GM18499 (cell line): ENCODE results near the gene CHST8.

Experiments
- ATAC-seq: cut with Tn5 transposase; IDR thresholded peaks from one replicate; pipeline ENCODE4 v1.9.1; 2021; ENCODE audit warnings: moderate number of reproducible peaks; ENCODE audit not compliant: insufficient read depth, unreplicated experiment

CHST8 gene

DNA sequence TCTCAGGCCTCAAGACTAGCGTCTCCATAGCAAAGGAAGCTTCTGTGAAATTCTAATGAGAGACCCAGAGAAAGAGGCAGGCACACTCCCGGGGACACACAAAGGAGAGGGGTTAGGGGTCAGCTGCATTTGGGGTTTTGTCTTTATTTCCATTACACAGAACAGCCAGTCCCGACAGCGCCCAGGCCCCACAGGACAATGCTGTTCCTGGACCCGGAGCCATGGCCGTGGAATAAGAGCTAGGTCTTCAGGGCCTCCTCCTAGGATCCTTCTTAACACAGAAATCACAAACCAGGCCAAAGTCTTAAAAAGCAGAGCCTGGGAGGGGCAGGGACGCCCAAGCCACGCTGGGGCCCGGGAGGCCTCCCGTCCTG lies 197.7 kb downstream of the CHST8 start:
- ATAC-seq = no peak

DNA sequence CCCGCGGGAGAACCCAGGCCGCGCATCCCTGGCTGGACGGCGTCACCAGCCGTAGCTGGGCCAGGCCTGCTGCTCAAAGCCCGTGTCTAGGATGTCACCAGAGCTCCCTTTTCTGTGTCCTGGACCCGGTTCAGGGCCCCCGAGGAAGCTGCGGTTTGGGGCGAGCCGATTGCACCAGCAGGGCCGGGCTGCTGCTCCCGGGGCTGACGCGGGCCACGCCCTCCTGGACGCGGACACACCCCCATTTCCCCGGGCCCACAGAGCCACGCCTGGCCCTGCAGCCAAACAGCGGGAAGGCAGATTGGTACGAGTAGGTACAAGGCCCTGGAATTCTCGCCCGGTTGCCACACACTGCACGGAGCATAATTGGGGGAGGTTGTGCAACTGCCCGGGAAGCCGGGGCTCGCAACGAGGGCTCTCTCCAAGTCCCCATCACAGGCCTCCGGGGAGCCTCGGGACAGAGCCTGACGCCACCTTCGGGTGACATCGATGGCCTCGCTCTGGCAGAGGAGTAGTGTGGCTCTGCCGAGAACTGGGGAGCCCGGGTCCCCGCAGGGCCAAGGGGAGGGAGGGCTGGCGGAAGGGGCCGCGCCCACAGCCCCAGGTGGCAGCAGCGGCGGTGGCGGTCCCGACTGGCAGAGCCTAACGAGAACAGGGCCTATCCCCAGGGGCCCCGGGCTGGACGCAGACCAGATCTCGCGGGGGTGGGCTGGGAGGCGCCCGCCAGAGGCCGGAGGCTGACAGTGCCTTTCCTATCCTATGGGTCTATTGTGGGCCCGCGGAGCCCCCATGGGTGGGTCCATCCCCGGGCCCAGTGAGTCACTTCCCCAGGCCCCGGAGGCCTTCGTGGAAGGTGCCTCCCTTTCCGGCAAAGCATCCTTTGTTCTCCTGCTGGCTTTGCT lies 198.4 kb downstream of the CHST8 start:
- ATAC-seq = no peak

DNA sequence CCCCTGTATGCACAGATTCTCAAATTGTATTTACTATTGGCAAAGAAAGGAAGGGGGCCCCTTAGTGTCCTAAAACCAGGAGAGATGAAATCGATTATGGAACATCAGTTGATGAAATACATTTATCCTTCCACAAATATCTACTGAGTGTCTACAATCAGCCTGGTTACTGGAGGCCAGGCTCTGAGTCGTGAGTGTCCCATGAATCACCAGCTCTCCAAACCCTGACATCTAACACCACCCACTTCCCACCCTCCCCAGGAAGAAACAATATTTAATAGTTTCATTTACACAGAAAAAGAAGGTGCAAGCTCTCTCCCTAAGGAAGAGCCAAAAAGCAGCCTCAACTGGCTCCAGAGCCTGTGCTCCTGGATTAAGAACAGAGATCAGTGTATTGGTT lies 200.1 kb downstream of the CHST8 start:
- no peak for ATAC-seq
